MCF 10A (cell line): ENCODE data around the gene TNS3. TPM values are rescaled to one million over a fixed set of nuclear protein-coding genes. Genes with fewer than 3 reads are reported as not detected.

Source experiments
- BruUV-seq: library from RNA; stranded (reverse); fragments of 400-500 nt; replicated peaks from 2 replicates; lab custom pipeline; 2021; lab: Mats Ljungman, UMichigan
- CTCF ChIA-PET: fragments of 300-600 bp; sonication (Branson Sonifier 250); formaldehyde crosslinking; extraction: SDS; loops from one replicate; lab custom pipeline; 2021; ENCODE audit warnings: antibody characterized with exemption, inconsistent platforms; lab: Yijun Ruan, JAX
- POLR2A ChIA-PET: fragments of 300-600, 350-650 bp; sonication (Branson Sonifier 250); formaldehyde crosslinking; extraction: SDS; loops from one replicate; lab custom pipeline; 2020; ENCODE audit warnings: antibody characterized with exemption, inconsistent platforms; lab: Yijun Ruan, JAX
- DNase-seq: peaks from one replicate; pipeline ENCODE4 v3.0.0-alpha.2; 2018; ENCODE audit not compliant: unreplicated experiment
- H3K27ac Mint-ChIP-seq: one replicate; pipeline ENCODE4 v1.8.0; 2022; ENCODE audit warnings: mild to moderate bottlenecking, low read depth, mixed read lengths; ENCODE audit not compliant: unreplicated experiment
- H3K27me3 Mint-ChIP-seq: one replicate; pipeline ENCODE4 v1.8.0; 2022; ENCODE audit warnings: mixed read lengths; ENCODE audit not compliant: insufficient read depth, unreplicated experiment
- H3K36me3 Mint-ChIP-seq: one replicate; pipeline ENCODE4 v1.8.0; 2022; ENCODE audit warnings: mild to moderate bottlenecking, moderate library complexity, mixed read lengths; ENCODE audit not compliant: insufficient read depth, unreplicated experiment
- H3K4me1 Mint-ChIP-seq: one replicate; pipeline ENCODE4 v1.8.0; 2022; ENCODE audit warnings: mixed read lengths; ENCODE audit not compliant: insufficient read depth, unreplicated experiment
- H3K4me3 Mint-ChIP-seq: one replicate; pipeline ENCODE4 v1.8.0; 2022; ENCODE audit warnings: mild to moderate bottlenecking, moderate library complexity, mixed read lengths; ENCODE audit not compliant: unreplicated experiment
- H3K9me3 Mint-ChIP-seq: one replicate; pipeline ENCODE4 v1.8.0; 2022; ENCODE audit warnings: mixed read lengths; ENCODE audit not compliant: unreplicated experiment
- intact Hi-C: fragments of 100-400 bp; cut with micrococcal nuclease; formaldehyde crosslinking; loops from 2 replicates; pipeline ENCODE4 v1.14.1; 2022
- total RNA-seq: library from RNA; stranded (reverse); gene quantifications from 2 replicates; pipeline ENCODE4 v1.2.3, GENCODE V29; 2022
- TF ChIP-seq, protein P1 (sequence below): fragments of 200-600 bp; IDR thresholded peaks from one replicate; pipeline ENCODE4 v1.8.0; 2022; ENCODE audit warnings: antibody characterized with exemption, mild to moderate bottlenecking; ENCODE audit not compliant: unreplicated experiment

Gene TNS3
- total RNA-seq, 1 experiment from 2014 or later: 30.1 TPM

DNA sequence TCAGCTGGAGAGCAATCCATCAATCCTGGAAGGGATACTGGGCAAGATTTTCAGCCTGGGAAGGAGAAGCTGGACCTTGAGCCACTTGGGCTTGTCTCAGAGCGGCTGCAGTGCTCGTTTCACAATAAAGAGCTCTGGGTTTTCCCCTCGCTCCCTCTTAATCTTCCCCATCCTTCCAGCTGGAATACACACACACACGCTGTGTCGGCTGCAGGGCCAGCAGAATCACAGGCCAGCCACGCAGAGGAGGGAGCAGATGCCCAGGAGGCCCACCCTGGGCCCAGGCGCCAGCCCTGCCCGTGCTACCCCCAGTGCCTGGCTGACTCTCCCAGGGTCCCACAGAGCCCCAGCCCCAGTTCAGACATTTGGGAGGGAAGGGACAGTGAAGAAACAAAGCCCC lies 255.1 kb downstream of the TNS3 start:
- ChIA-PET POLR2A (interaction anchor here (0.6 to 3.0 kb wide), 2 partner anchors 10 to 265 kb away, joined by 5 to 12 read pairs; no protein-coding TSS in a partner anchor), CTCF (interaction anchor here (0.6 to 1.1 kb wide), 2 partner anchors 24 to 61 kb away, joined by 3 to 4 read pairs; no protein-coding TSS in a partner anchor)
- H3K4me3 Mint-ChIP-seq: no peak overlapping the region
- DNase-seq: no peak
- H3K27ac Mint-ChIP-seq: no peak overlapping the region
- no peaks in the 10 kb centered on the region for H3K9me3 Mint-ChIP-seq
- H3K36me3 Mint-ChIP-seq: peaks cover 30% of the 10 kb centered on the region
- intact Hi-C loops: no loop called here
- peaks cover 15% of the 10 kb centered on the region for H3K4me1 Mint-ChIP-seq
- TF ChIP-seq, protein P1, sequence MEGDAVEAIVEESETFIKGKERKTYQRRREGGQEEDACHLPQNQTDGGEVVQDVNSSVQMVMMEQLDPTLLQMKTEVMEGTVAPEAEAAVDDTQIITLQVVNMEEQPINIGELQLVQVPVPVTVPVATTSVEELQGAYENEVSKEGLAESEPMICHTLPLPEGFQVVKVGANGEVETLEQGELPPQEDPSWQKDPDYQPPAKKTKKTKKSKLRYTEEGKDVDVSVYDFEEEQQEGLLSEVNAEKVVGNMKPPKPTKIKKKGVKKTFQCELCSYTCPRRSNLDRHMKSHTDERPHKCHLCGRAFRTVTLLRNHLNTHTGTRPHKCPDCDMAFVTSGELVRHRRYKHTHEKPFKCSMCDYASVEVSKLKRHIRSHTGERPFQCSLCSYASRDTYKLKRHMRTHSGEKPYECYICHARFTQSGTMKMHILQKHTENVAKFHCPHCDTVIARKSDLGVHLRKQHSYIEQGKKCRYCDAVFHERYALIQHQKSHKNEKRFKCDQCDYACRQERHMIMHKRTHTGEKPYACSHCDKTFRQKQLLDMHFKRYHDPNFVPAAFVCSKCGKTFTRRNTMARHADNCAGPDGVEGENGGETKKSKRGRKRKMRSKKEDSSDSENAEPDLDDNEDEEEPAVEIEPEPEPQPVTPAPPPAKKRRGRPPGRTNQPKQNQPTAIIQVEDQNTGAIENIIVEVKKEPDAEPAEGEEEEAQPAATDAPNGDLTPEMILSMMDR: no peak
- H3K27me3 Mint-ChIP-seq: no peaks in the 10 kb centered on the region
- no TSS peak for BruUV-seq

DNA sequence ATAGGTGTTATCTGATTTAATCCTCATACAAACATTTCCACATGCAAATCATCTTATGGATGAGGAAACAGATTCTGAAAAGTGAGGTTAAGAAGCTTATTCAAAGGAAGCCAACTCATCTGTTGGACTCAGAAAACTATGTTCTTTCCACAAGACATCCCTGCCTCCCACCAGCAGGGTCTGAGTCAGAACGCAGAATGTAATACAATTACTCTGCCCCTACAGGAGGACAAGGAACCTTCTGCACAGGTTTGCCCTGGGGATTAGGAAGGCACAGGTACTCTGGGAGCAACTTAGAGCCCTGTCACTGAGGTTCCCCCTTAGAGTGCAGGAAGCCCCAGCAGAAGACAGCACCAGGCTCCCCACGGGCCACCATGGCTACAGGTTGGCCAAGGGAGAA lies 255.7 kb downstream of the TNS3 start:
- Mint-ChIP-seq H3K27ac (no peak overlapping the region), H3K4me1 (peaks cover 15% of the 10 kb centered on the region), H3K27me3 (no peaks in the 10 kb centered on the region), H3K9me3 (no peaks in the 10 kb centered on the region), H3K4me3 (no peak overlapping the region), H3K36me3 (peaks cover 34% of the 10 kb centered on the region)
- TF ChIP-seq, protein P1: no peak
- peak; percentile 47 for DNase-seq
- BruUV-seq: no TSS peak
- ChIA-PET CTCF (interaction anchor here (0.6 to 1.1 kb wide), 2 partner anchors 24 to 60 kb away, joined by 3 to 4 read pairs; no protein-coding TSS in a partner anchor), POLR2A (interaction anchor here (0.6 to 3.0 kb wide), 3 partner anchors 10 to 266 kb away, joined by 3 to 12 read pairs (median 5); no protein-coding TSS in a partner anchor)
- intact Hi-C loops: no loop called here

DNA sequence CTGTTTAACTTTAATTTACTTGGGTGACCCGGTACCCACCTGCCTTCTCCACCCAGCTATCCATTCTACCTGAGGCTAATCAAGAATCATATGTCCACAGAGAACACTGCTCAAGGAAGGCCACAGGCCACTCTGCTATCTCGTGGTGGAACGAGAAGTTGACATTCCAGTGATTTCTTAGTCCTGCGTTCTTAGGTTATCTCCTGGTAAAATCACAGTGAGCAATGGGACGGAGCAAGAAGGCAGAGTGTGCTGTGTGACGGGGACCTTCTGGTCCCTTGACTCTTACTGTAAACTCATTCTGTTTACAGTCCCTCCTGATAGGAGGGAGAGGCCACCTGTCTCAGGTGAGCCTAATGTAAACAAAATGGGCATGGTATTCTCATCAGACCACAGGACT lies 256.6 kb downstream of the TNS3 start:
- no peak overlapping the region for H3K4me3 Mint-ChIP-seq
- intact Hi-C loops: no loop called here
- CTCF ChIA-PET: interaction anchor here (1.1 kb wide), 1 partner anchor 59 kb away, joined by 4 read pairs; no protein-coding TSS in a partner anchor
- no peaks in the 10 kb centered on the region for H3K9me3 Mint-ChIP-seq
- no peaks in the 10 kb centered on the region for H3K27me3 Mint-ChIP-seq
- no TSS peak for BruUV-seq
- TF ChIP-seq, protein P1: no peak
- peaks cover 43% of the 10 kb centered on the region for H3K36me3 Mint-ChIP-seq
- H3K4me1 Mint-ChIP-seq: peaks cover 15% of the 10 kb centered on the region
- POLR2A ChIA-PET: interaction anchor here (0.7 to 3.0 kb wide), 2 partner anchors 11 to 47 kb away, joined by 3 to 12 read pairs; no protein-coding TSS in a partner anchor
- DNase-seq: no peak
- no peak overlapping the region for H3K27ac Mint-ChIP-seq

DNA sequence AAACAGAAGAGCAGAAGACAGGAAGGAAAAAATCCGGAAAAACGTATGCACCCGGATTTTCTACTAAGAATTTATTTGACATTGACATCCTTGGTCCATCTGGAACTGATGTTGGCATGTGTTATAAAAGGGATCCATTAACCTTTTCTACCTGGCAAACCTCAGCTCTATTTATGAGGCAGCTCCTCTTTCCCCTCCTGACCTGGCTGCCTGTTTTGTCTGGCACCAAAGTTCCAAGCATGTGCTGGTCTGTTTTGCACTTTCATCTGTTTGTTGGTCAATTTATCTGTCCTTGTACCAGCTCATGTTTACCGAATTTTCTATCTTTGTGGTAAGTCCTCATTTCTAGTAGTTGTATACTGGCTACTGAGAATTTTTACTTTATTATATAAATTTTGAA lies 258.0 kb downstream of the TNS3 start:
- Mint-ChIP-seq H3K36me3 (peaks cover 40% of the 10 kb centered on the region), H3K27ac (no peak overlapping the region), H3K27me3 (no peaks in the 10 kb centered on the region), H3K4me3 (no peak overlapping the region), H3K4me1 (peaks cover 10% of the 10 kb centered on the region), H3K9me3 (no peaks in the 10 kb centered on the region)
- TF ChIP-seq, protein P1: no peak
- CTCF ChIA-PET: no interaction called here
- POLR2A ChIA-PET: interaction anchor here (0.7 kb wide), 1 partner anchor 9 kb away, joined by 3 read pairs; no protein-coding TSS in a partner anchor
- intact Hi-C loops: no loop called here
- no peak for DNase-seq
- BruUV-seq: no TSS peak
